ENCODE data around the gene HPSE. TPM values are rescaled to one million over a fixed set of nuclear protein-coding genes. Genes with fewer than 3 reads are reported as not detected.

Gene HPSE
- total and polyA plus RNA-seq, 2 of the 8 experiments (the other 6 are each of a cell fraction or from before 2014, with no cell fraction given): 1.5 to 5.0 TPM

- Histone ChIP-seq H3K9ac (replicated peaks in 1 of 4; ENCODE audit: extremely low read depth in 1 of 4, low read depth in 3 of 4, low read length in 3 of 4) (no peak overlapping the region), H3K23me2 (ENCODE audit: low read depth, low read length) (no peaks in the 10 kb centered on the region), H2AFZ (ENCODE audit: low read length) (no peak overlapping the region), H3K14ac (ENCODE audit: insufficient read length) (no peak overlapping the region), H4K8ac (ENCODE audit: extremely low read depth, insufficient read depth, low read length) (no peak overlapping the region), H3K27ac (ENCODE audit: low read depth, low read length) (no peak overlapping the region), H3K79me2 (ENCODE audit: control insufficient read depth in 1 of 2, insufficient read depth in 2 of 2, low read length in 2 of 2) (no peaks in the 10 kb centered on the region), H3K9me3 (ENCODE audit: insufficient read depth in 2 of 2, low read depth in 1 of 2, low read length in 1 of 2) (peaks cover 13% of the 10 kb centered on the region in 2 experiments), H2BK120ac (replicated peaks; ENCODE audit: low read depth, low read length) (no peak overlapping the region), H2BK20ac (ENCODE audit: low read length) (no peak overlapping the region), H4K5ac (ENCODE audit: insufficient read length, low read depth, low read length) (no peak overlapping the region), H3K27me3 (replicated peaks in 1 of 4; ENCODE audit: control insufficient read depth in 3 of 4, extremely low read depth in 1 of 4, insufficient read depth in 3 of 4, low read length in 3 of 4) (peaks cover 0 to 3% (median 1%) of the 10 kb centered on the region in 4 experiments; a peak in 4 of 7 replicates), H2BK12ac (ENCODE audit: low read depth, low read length) (no peak overlapping the region), H3K23ac (ENCODE audit: insufficient read length) (no peak overlapping the region), H2BK5ac (ENCODE audit: low read depth, low read length) (no peak overlapping the region), H3K4me2 (ENCODE audit: insufficient read depth in 1 of 2, low read depth in 2 of 2, low read length in 2 of 2) (no peak overlapping the region), H3K4ac (replicated peaks; ENCODE audit: insufficient read length, low read depth, low read length) (no peak overlapping the region), H4K91ac (replicated peaks; ENCODE audit: insufficient read length, low read length) (no peak overlapping the region), H3K18ac (ENCODE audit: extremely low read depth, low read length) (no peak overlapping the region), H3K79me1 (ENCODE audit: low read depth, low read length) (no peaks in the 10 kb centered on the region), H3K4me3 (ENCODE audit: extremely low read depth in 1 of 4, insufficient read depth in 2 of 4, low read depth in 3 of 4, low read length in 4 of 4) (no peak overlapping the region), H3K4me1 (replicated peaks in 1 of 4; ENCODE audit: control insufficient read depth in 3 of 4, insufficient read depth in 4 of 4, low read length in 3 of 4) (peaks cover 0 to 4% (median under 1%) of the 10 kb centered on the region in 4 experiments; a peak in 2 of 7 replicates), H2BK15ac (ENCODE audit: low read length) (no peak overlapping the region), H3K56ac (replicated peaks; ENCODE audit: insufficient read length, low read depth, low read length) (no peak overlapping the region), H3K36me3 (ENCODE audit: control insufficient read depth in 2 of 4, insufficient read depth in 4 of 4, low read length in 3 of 4) (peaks cover 0 to 9% (median 0%) of the 10 kb centered on the region in 4 experiments; a peak in 2 of 8 replicates), H2AK5ac (ENCODE audit: low read depth, low read length) (no peak overlapping the region), H4K20me1 (replicated peaks in 1 of 2; ENCODE audit: control insufficient read depth in 1 of 2, insufficient read depth in 2 of 2, low read length in 2 of 2) (no peaks in the 10 kb centered on the region)
- ChIA-PET CTCF (ENCODE audit: partially characterized antibody) (interaction anchor here (0.6 to 1.2 kb wide), 2 partner anchors 20 to 45 kb away, joined by 3 to 4 read pairs; no protein-coding TSS in a partner anchor), POLR2A (ENCODE audit: partially characterized antibody) (no interaction called here)
- WGBS, 2 experiments (ENCODE audit: extremely low coverage in 1 of 2, insufficient coverage in 1 of 2, insufficient read length in 1 of 2, insufficient replicate concordance in 2 of 2, low coverage in 1 of 2, low lambda C conversion rate in 2 of 2, missing lambda C conversion rate in 1 of 2): 88% methylated on average over 2 of the region's 2 CpGs; no CpG with 5 or more reads in 1 of the 2 experiments
- no peak for FAIRE-seq
- TF ChIP-seq CBX5 (IDR thresholded peaks at IDR 0.05; ENCODE audit: low read depth, low read length) (no peak), SIN3A (conservative IDR thresholded peaks at IDR 0.05 in 1 of 2, IDR thresholded peaks at IDR 0.05 in 1 of 2; ENCODE audit: low read depth in 1 of 2, low read length in 2 of 2) (no peak), E2F6 (IDR thresholded peaks at IDR 0.05) (no peak), EZH2 (IDR thresholded peaks at IDR 0.05; ENCODE audit: low read depth, low read length, severe bottlenecking) (no peak), CBX8 (IDR thresholded peaks at IDR 0.05; ENCODE audit: borderline replicate concordance, low read depth, low read length) (no peak)
- no peak for DNase-seq (ENCODE audit: low read depth in 1 of 2, low spot score in 2 of 2)
These were observed 48.2 kb upstream of the HPSE start for GRCh38 chr4:83382850-83383249.
